H54 (cell line): ENCODE data around the gene KLHDC10.

Experiments
- DNase-seq: peaks from one replicate; pipeline ENCODE4 v3.0.0; 2011; ENCODE audit warnings: low spot score, mixed read lengths; ENCODE audit not compliant: insufficient read length
- FAIRE-seq: peaks from 3 replicates; lab custom pipeline; 2011; peaks lifted over from hg19 to GRCh38; lab: Jason Lieb, UNC
- POLR2A ChIP-seq: IDR thresholded peaks from 2 replicates; pipeline ENCODE4 v1.6.1; 2011; ENCODE audit warnings: low read depth, mild to moderate bottlenecking, low read length

KLHDC10 gene

GRCh38 chr7:130135208-130136205 lies 65.2 kb downstream of the KLHDC10 start:
- FAIRE-seq (no peak), DNase-seq (no peak)
- TF ChIP-seq POLR2A = no peak

- DNase-seq = no peak
- TF ChIP-seq POLR2A = no peak
- FAIRE-seq = no peak
These were observed 66.3 kb downstream of the KLHDC10 start for GRCh38 chr7:130136579-130137167.

GRCh38 chr7:130137207-130137606 lies 66.9 kb downstream of the KLHDC10 start:
- TF ChIP-seq POLR2A = no peak
- no peak for FAIRE-seq
- DNase-seq = no peak

GRCh38 chr7:130139193-130139960 lies 69.0 kb downstream of the KLHDC10 start:
- FAIRE-seq = no peak
- DNase-seq = no peak
- TF ChIP-seq POLR2A = no peak

- DNase-seq (no peak), FAIRE-seq (no peak)
- TF ChIP-seq POLR2A = no peak
These were observed 70.3 kb downstream of the KLHDC10 start for GRCh38 chr7:130140551-130141160.

GRCh38 chr7:130141161-130141883 lies 71.0 kb downstream of the KLHDC10 start:
- FAIRE-seq = no peak
- no peak for TF ChIP-seq POLR2A
- no peak for DNase-seq

GRCh38 chr7:130141884-130142653 lies 71.7 kb downstream of the KLHDC10 start:
- FAIRE-seq (no peak), DNase-seq (no peak)
- no peak for TF ChIP-seq POLR2A

- no peak for DNase-seq
- TF ChIP-seq POLR2A = no peak
- FAIRE-seq = no peak
These were observed 72.5 kb downstream of the KLHDC10 start for GRCh38 chr7:130142654-130143333.

- DNase-seq = no peak
- no peak for FAIRE-seq
- no peak for TF ChIP-seq POLR2A
These were observed 73.0 kb downstream of the KLHDC10 start for GRCh38 chr7:130143334-130143732.

GRCh38 chr7:130143986-130144311 lies 73.6 kb downstream of the KLHDC10 start:
- no peak for DNase-seq
- TF ChIP-seq POLR2A = no peak
- FAIRE-seq = no peak

- DNase-seq = no peak
- no peak for TF ChIP-seq POLR2A
- FAIRE-seq = no peak
These were observed 74.2 kb downstream of the KLHDC10 start for GRCh38 chr7:130144312-130145171.
